ENCODE results near the gene FURIN.

GRCh38 chr15:90840954-90841353 is 27.4 kb upstream of the FURIN start:
- TF ChIP-seq CTCF (IDR thresholded peaks at IDR 0.05) = no peak
- no peak for TF ChIP-seq EZH2 (IDR thresholded peaks at IDR 0.05)
- no peak for TF ChIP-seq EZH2phosphoT487 (IDR thresholded peaks at IDR 0.05)
